Mesenchymal stem cell (in vitro differentiated cells and primary cell): ENCODE measurements around the gene NGEF.

Source experiments
- DNase-seq: peaks from one replicate; pipeline ENCODE4 v3.0.0-alpha.2; 2013
- H2AFZ ChIP-seq: one replicate; pipeline ENCODE4 v1.6.1; 2013; ENCODE audit warnings: low read depth, mild to moderate bottlenecking, control low read depth, inconsistent platforms, low read length, moderate library complexity
- H2AK5ac ChIP-seq: 2 replicates; pipeline ENCODE4 v1.6.1; 2013; ENCODE audit warnings: low read length, moderate library complexity, mild to moderate bottlenecking, inconsistent platforms; ENCODE audit not compliant: severe bottlenecking
- H2BK120ac ChIP-seq: one replicate; pipeline ENCODE4 v1.6.1; 2013; ENCODE audit warnings: low read depth, mild to moderate bottlenecking, inconsistent platforms, low read length, moderate library complexity
- H2BK12ac ChIP-seq, 2 experiments: one replicate each; pipeline ENCODE4 v1.6.1; 2013; ENCODE audit warnings: inconsistent platforms in 2 of 2, low read length in 2 of 2, mild to moderate bottlenecking in 2 of 2, moderate library complexity in 2 of 2, control low read depth in 1 of 2
- H2BK15ac ChIP-seq: one replicate; pipeline ENCODE4 v1.6.1; 2013; ENCODE audit warnings: mild to moderate bottlenecking, low read depth, inconsistent platforms; ENCODE audit not compliant: poor library complexity, severe bottlenecking
- H2BK5ac ChIP-seq: 2 replicates; pipeline ENCODE4 v1.6.1; 2013; ENCODE audit warnings: low read depth, mild to moderate bottlenecking, low read length, control low read depth, inconsistent platforms; ENCODE audit not compliant: poor library complexity, severe bottlenecking
- H3K14ac ChIP-seq, 2 experiments: one replicate each; pipeline ENCODE4 v1.6.1; 2013; ENCODE audit warnings: inconsistent platforms in 2 of 2, low read length in 2 of 2, control low read depth in 1 of 2, mild to moderate bottlenecking in 1 of 2, moderate library complexity in 1 of 2
- H3K18ac ChIP-seq, 2 experiments: one replicate each; pipeline ENCODE4 v1.6.1; 2013; ENCODE audit warnings: inconsistent platforms in 2 of 2, low read length in 2 of 2, control low read depth in 1 of 2, low read depth in 1 of 2, mild to moderate bottlenecking in 1 of 2
- H3K23ac ChIP-seq, 2 experiments: one replicate each; pipeline ENCODE4 v1.6.1; 2013; ENCODE audit warnings: inconsistent platforms in 2 of 2, low read length in 2 of 2, mild to moderate bottlenecking in 2 of 2, moderate library complexity in 2 of 2, control low read depth in 1 of 2
- H3K27ac ChIP-seq: 2 replicates; pipeline ENCODE4 v1.5.1; 2013; ENCODE audit warnings: mild to moderate bottlenecking, moderate library complexity, low read length, control low read depth, inconsistent platforms; ENCODE audit not compliant: poor library complexity, severe bottlenecking
- H3K27me3 ChIP-seq, 2 experiments: 2 replicates each; pipeline versions ENCODE4 v1.6.1 to v1.7.0; 2013; ENCODE audit warnings: low read length in 2 of 2, mild to moderate bottlenecking in 2 of 2, moderate library complexity in 2 of 2, control low read depth in 1 of 2, inconsistent platforms in 1 of 2; ENCODE audit not compliant: control insufficient read depth in 1 of 2, insufficient read depth in 1 of 2
- H3K36me3 ChIP-seq, 2 experiments: 2 replicates each; pipeline versions ENCODE4 v1.6.1 to v1.7.0; 2013; ENCODE audit warnings: low read length in 2 of 2, control low read depth in 1 of 2, inconsistent platforms in 1 of 2, low read depth in 1 of 2, mild to moderate bottlenecking in 1 of 2; ENCODE audit not compliant: insufficient read depth in 2 of 2, control insufficient read depth in 1 of 2
- H3K4ac ChIP-seq, 2 experiments: one replicate each; pipeline ENCODE4 v1.6.1; 2013; ENCODE audit warnings: inconsistent platforms in 2 of 2, low read length in 2 of 2, mild to moderate bottlenecking in 2 of 2, moderate library complexity in 2 of 2, control low read depth in 1 of 2, low read depth in 1 of 2
- H3K4me1 ChIP-seq: 2 replicates; pipeline ENCODE4 v1.6.1; 2013; ENCODE audit warnings: low read depth, low read length, control low read depth; ENCODE audit not compliant: control insufficient read depth, insufficient read depth
- H3K4me2 ChIP-seq: 2 replicates; pipeline ENCODE4 v1.6.1; 2013; ENCODE audit warnings: low read length, mild to moderate bottlenecking, inconsistent platforms; ENCODE audit not compliant: poor library complexity, severe bottlenecking
- H3K4me3 ChIP-seq, 2 experiments: 2 replicates each; pipeline versions ENCODE4 v1.5.1 to v1.7.0; 2013; ENCODE audit warnings: low read length in 2 of 2, mild to moderate bottlenecking in 2 of 2, control low read depth in 1 of 2, low read depth in 1 of 2; ENCODE audit not compliant: insufficient read depth in 1 of 2
- H3K79me1 ChIP-seq: replicated peaks from 2 replicates; pipeline ENCODE4 v1.6.1; 2013; ENCODE audit warnings: mild to moderate bottlenecking, control low read depth, low read length, inconsistent platforms; ENCODE audit not compliant: poor library complexity, severe bottlenecking
- H3K9ac ChIP-seq: 2 replicates; pipeline ENCODE4 v1.7.0; 2013; ENCODE audit warnings: mild to moderate bottlenecking, low read length, moderate library complexity
- H3K9me3 ChIP-seq: 2 replicates; pipeline ENCODE4 v1.7.0; 2013; ENCODE audit warnings: mild to moderate bottlenecking, low read length; ENCODE audit not compliant: control insufficient read depth
- H4K8ac ChIP-seq: one replicate; pipeline ENCODE4 v1.6.1; 2013; ENCODE audit warnings: inconsistent platforms, mild to moderate bottlenecking, low read length, moderate library complexity
- H4K91ac ChIP-seq: one replicate; pipeline ENCODE4 v1.6.1; 2013; ENCODE audit warnings: mild to moderate bottlenecking, low read length, inconsistent platforms
- WGBS: methylation state at CpG from one replicate; pipeline ENCODE4 v1.1.7; 2013; ENCODE audit warnings: mixed read lengths; 5-methylcytosine and 5-hydroxymethylcytosine counted together

NGEF gene

DNA sequence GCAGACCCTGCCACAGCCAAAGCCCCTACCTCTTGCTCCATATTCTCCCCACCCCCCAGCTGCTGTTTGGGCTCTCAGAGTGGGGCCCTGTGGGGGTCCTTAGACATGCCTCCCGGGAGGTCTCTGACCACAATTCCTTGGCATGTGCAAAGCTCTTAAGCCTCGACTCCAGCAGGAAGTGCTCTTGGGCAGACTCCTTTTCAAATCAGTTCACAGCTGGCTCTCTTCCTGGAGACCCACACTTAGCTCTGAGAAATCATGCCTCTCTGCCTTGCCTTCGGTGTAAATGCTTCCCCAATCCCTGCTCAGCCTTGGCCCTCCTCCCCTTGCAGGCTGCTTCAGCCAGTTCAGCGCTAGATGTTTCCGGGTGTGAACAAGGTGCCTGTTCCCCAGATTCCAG lies 46.9 kb downstream of the NGEF start:
- H2AK5ac ChIP-seq, result no peak overlapping the region
- no peak overlapping the region for H3K4me2 ChIP-seq
- H3K27me3 ChIP-seq, result peaks cover 0 to 11% of the 10 kb centered on the region in 2 experiments
- H3K23ac ChIP-seq, result no peak overlapping the region
- no peak overlapping the region for H4K91ac ChIP-seq
- H3K4me3 ChIP-seq, result no peak overlapping the region
- H3K4ac ChIP-seq, result no peak overlapping the region
- H2BK5ac ChIP-seq, result no peak overlapping the region
- no peak overlapping the region for H4K8ac ChIP-seq
- 49% methylated on average over 5 of the region's 5 CpGs for WGBS
- no peak overlapping the region for H2BK15ac ChIP-seq
- no peak overlapping the region for H2BK12ac ChIP-seq
- DNase-seq, result no peak
- no peaks in the 10 kb centered on the region for H3K36me3 ChIP-seq
- H2BK120ac ChIP-seq, result no peak overlapping the region
- H3K79me1 ChIP-seq, result no peaks in the 10 kb centered on the region
- no peak overlapping the region for H3K27ac ChIP-seq
- no peak overlapping the region for H2AFZ ChIP-seq
- peaks cover 5% of the 10 kb centered on the region for H3K9me3 ChIP-seq
- H3K9ac ChIP-seq, result no peak overlapping the region
- no peak overlapping the region for H3K18ac ChIP-seq
- H3K14ac ChIP-seq, result no peak overlapping the region
- peaks cover 2% of the 10 kb centered on the region for H3K4me1 ChIP-seq

DNA sequence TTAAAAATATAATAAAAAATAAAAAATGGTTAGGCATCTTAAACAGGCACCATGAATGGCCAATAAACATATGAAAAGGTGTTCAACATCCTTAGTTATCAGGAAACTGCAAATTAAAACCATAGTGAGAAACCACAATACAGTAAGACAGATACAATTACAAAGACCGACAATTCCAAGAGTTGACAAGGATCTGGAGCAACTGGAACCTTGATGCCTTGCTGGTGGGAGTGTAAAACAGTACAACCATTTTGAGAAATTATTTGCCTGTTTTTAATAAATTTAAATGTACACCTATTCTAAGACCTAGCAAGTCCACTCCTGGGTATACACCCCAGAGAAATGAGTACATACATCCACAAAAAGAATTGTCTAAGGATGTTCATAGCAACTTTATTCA lies 49.1 kb downstream of the NGEF start:
- H3K23ac ChIP-seq, result no peak overlapping the region
- WGBS, result no CpG with 5 or more reads among the region's 1 CpG

GRCh38 chr2:232960862-232961261 lies 52.2 kb downstream of the NGEF start:
- Histone ChIP-seq H3K4ac (no peak overlapping the region), H2BK120ac (no peak overlapping the region), H3K4me1 (peaks cover 2% of the 10 kb centered on the region), H3K79me1 (no peaks in the 10 kb centered on the region), H3K9ac (no peak overlapping the region), H3K36me3 (no peaks in the 10 kb centered on the region), H2AK5ac (no peak overlapping the region), H2BK5ac (no peak overlapping the region), H3K4me3 (no peak overlapping the region), H4K8ac (no peak overlapping the region), H2BK15ac (no peak overlapping the region), H3K4me2 (no peak overlapping the region), H3K27me3 (peaks cover 0 to 12% of the 10 kb centered on the region in 2 experiments), H2AFZ (no peak overlapping the region), H4K91ac (no peak overlapping the region), H3K23ac (no peak overlapping the region), H3K14ac (no peak overlapping the region), H2BK12ac (no peak overlapping the region), H3K27ac (no peak overlapping the region), H3K18ac (no peak overlapping the region), H3K9me3 (peaks cover 5% of the 10 kb centered on the region)
- no peak for DNase-seq
- WGBS, result 68% methylated on average over 2 of the region's 2 CpGs

More for the DNA sequence above, 49.1 kb downstream of the NGEF start:
- DNase-seq, result no peak
- H3K36me3 ChIP-seq, result no peaks in the 10 kb centered on the region
- H2AK5ac ChIP-seq, result no peak overlapping the region
- no peak overlapping the region for H2BK5ac ChIP-seq
- H4K8ac ChIP-seq, result no peak overlapping the region
- no peak overlapping the region for H3K18ac ChIP-seq
- no peak overlapping the region for H2BK120ac ChIP-seq
- H3K4me3 ChIP-seq, result no peak overlapping the region
- H3K4ac ChIP-seq, result no peak overlapping the region
- no peak overlapping the region for H3K4me2 ChIP-seq
- H2BK15ac ChIP-seq, result no peak overlapping the region
- H3K9me3 ChIP-seq, result peaks cover 5% of the 10 kb centered on the region
- H3K27ac ChIP-seq, result no peak overlapping the region
- no peak overlapping the region for H3K14ac ChIP-seq
- no peak overlapping the region for H2BK12ac ChIP-seq
- H4K91ac ChIP-seq, result no peak overlapping the region
- H3K9ac ChIP-seq, result no peak overlapping the region
- no peaks in the 10 kb centered on the region for H3K79me1 ChIP-seq
- peaks cover 2% of the 10 kb centered on the region for H3K4me1 ChIP-seq
- H2AFZ ChIP-seq, result no peak overlapping the region
- peaks cover 0 to 11% of the 10 kb centered on the region in 2 experiments for H3K27me3 ChIP-seq

GRCh38 chr2:232959139-232959538 lies 53.9 kb downstream of the NGEF start:
- H3K79me1 ChIP-seq, result no peaks in the 10 kb centered on the region
- no peak overlapping the region for H3K14ac ChIP-seq
- H2BK120ac ChIP-seq, result no peak overlapping the region
- H2AFZ ChIP-seq, result no peak overlapping the region
- H3K4ac ChIP-seq, result no peak overlapping the region
- H2BK5ac ChIP-seq, result no peak overlapping the region
- no peaks in the 10 kb centered on the region for H3K36me3 ChIP-seq
- H3K18ac ChIP-seq, result no peak overlapping the region
- H3K4me3 ChIP-seq, result no peak overlapping the region
- H3K9ac ChIP-seq, result no peak overlapping the region
- H2BK15ac ChIP-seq, result no peak overlapping the region
- peaks cover 5% of the 10 kb centered on the region for H3K9me3 ChIP-seq
- no peak overlapping the region for H3K23ac ChIP-seq
- no peak overlapping the region for H3K27ac ChIP-seq
- H3K27me3 ChIP-seq, result peaks cover 0 to 17% of the 10 kb centered on the region in 2 experiments
- H3K4me2 ChIP-seq, result no peak overlapping the region
- H2AK5ac ChIP-seq, result no peak overlapping the region
- no peak overlapping the region for H4K8ac ChIP-seq
- H2BK12ac ChIP-seq, result no peak overlapping the region
- 92% methylated on average over 4 of the region's 4 CpGs for WGBS
- no peak for DNase-seq
- no peak overlapping the region for H4K91ac ChIP-seq
- H3K4me1 ChIP-seq, result peaks cover 2% of the 10 kb centered on the region
